HCT116 (cell line): ENCODE data around the gene PLEKHM3. TPM values are rescaled to one million over a fixed set of nuclear protein-coding genes. Genes with fewer than 3 reads are reported as not detected.

Source experiments
- ATAC-seq: fragments of 200-7000 bp; cut with Tn5 transposase; 2 replicates; pipeline ENCODE4 v1.9.1; 2020; ENCODE audit warnings: mild to moderate bottlenecking, moderate library complexity
- BruUV-seq: library from RNA; stranded (reverse); fragments of 400-500 nt; replicated peaks from 2 replicates; lab custom pipeline; 2021; lab: Mats Ljungman, UMichigan
- CTCF ChIA-PET: fragments of 300-600 bp; sonication (Branson Sonifier 250); formaldehyde crosslinking; loops from one replicate; lab custom pipeline; 2021; ENCODE audit warnings: antibody characterized with exemption; lab: Charles Lee
- POLR2A ChIA-PET: fragments of 300-600, 350-600 bp; sonication (Branson Sonifier 250); formaldehyde crosslinking; loops from one replicate; lab custom pipeline; 2021; ENCODE audit warnings: antibody characterized with exemption; lab: Charles Lee
- RAD21 ChIA-PET, 2 experiments: fragments of 300-600 bp; sonication (Branson Sonifier 250); formaldehyde crosslinking; loops; one replicate each; lab custom pipeline; 2023; ENCODE audit warnings: low total read pairs in 2 of 2; ENCODE audit not compliant: uncharacterized antibody in 2 of 2, unreplicated experiment in 2 of 2, low non-redundant PET in 1 of 2; lab: Charles Lee
- DNase-seq: peaks from one replicate; pipeline ENCODE4 v3.0.0-alpha.2; 2010; ENCODE audit warnings: low read depth, low spot score
- H2AFZ ChIP-seq: fragments of 200-600 bp; shearing (Covaris generic), sonication (generic); 2 replicates; pipeline ENCODE4 v1.6.1; 2017; ENCODE audit warnings: low read depth, mixed run types, mixed read lengths, antibody characterized with exemption, low read length; ENCODE audit not compliant: poor library complexity, severe bottlenecking
- H3K27ac ChIP-seq: 2 replicates; pipeline ENCODE4 v1.5.1; 2012; ENCODE audit warnings: low read depth, low read length
- H3K27me3 ChIP-seq: fragments of 200-600 bp; sonication (generic); 2 replicates; pipeline ENCODE4 v1.6.1; 2016; ENCODE audit warnings: mixed run types, low read length, mixed read lengths; ENCODE audit not compliant: insufficient read depth
- H3K36me3 ChIP-seq, 2 experiments: fragments of 200-500 bp in 1 of 2; fragments of 200-600 bp in 1 of 2; sonication (Bioruptor generic) in 1 of 2; sonication (generic) in 1 of 2; 2 replicates each; pipeline versions ENCODE4 v1.5.1 to v1.6.1; 2014 to 2016; ENCODE audit warnings: low read length in 2 of 2, inconsistent platforms in 1 of 2, mixed read lengths in 1 of 2, mixed run types in 1 of 2; ENCODE audit not compliant: insufficient read depth in 2 of 2, control insufficient read depth in 1 of 2
- H3K4me1 ChIP-seq, 2 experiments: fragments of 200-600 bp in 1 of 2; sonication (generic) in 1 of 2; 2 replicates each; pipeline versions ENCODE4 v1.5.1 to v1.6.1; 2012 to 2017; ENCODE audit warnings: low read length in 2 of 2, inconsistent platforms in 1 of 2, mild to moderate bottlenecking in 1 of 2, mixed read lengths in 1 of 2, mixed run types in 1 of 2, moderate library complexity in 1 of 2; ENCODE audit not compliant: insufficient read depth in 2 of 2, control insufficient read depth in 1 of 2
- H3K4me2 ChIP-seq: fragments of 200-600 bp; sonication (generic); 2 replicates; pipeline ENCODE4 v1.6.1; 2017; ENCODE audit warnings: mixed run types, low read length, mixed read lengths
- H3K4me3 ChIP-seq, 2 experiments: fragments of 200-600 bp in 1 of 2; sonication (generic) in 1 of 2; replicated peaks in 1 of 2; 2 replicates each; pipeline ENCODE4 v1.5.1; 2011 to 2016; ENCODE audit warnings: low read length in 2 of 2, control low read depth in 1 of 2, low read depth in 1 of 2, mild to moderate bottlenecking in 1 of 2, mixed read lengths in 1 of 2, mixed run types in 1 of 2
- H3K79me2 ChIP-seq: fragments of 200-600 bp; sonication (generic); 2 replicates; pipeline ENCODE4 v1.6.1; 2017; ENCODE audit warnings: mild to moderate bottlenecking, mixed run types, low read length, moderate library complexity, mixed read lengths; ENCODE audit not compliant: insufficient read depth
- H3K9ac ChIP-seq: fragments of 200-600 bp; sonication (generic); 2 replicates; pipeline ENCODE4 v1.6.1; 2016; ENCODE audit warnings: low read length, mixed read lengths
- H3K9me2 ChIP-seq: fragments of 200-600 bp; sonication (generic), shearing (Covaris generic); 2 replicates; pipeline ENCODE4 v1.6.1; 2017; ENCODE audit warnings: mixed run types, mild to moderate bottlenecking, moderate library complexity; ENCODE audit not compliant: insufficient read depth
- H3K9me3 ChIP-seq, 2 experiments: fragments of 200-500 bp in 1 of 2; fragments of 200-600 bp in 1 of 2; sonication (Bioruptor generic) in 1 of 2; sonication (generic) in 1 of 2; 2 replicates each; pipeline ENCODE4 v1.6.1; 2014 to 2017; ENCODE audit warnings: low read length in 2 of 2, mixed read lengths in 2 of 2, inconsistent platforms in 1 of 2, low read depth in 1 of 2, mild to moderate bottlenecking in 1 of 2, mixed run types in 1 of 2, moderate library complexity in 1 of 2; ENCODE audit not compliant: control insufficient read depth in 1 of 2, insufficient read depth in 1 of 2
- H4K20me1 ChIP-seq: fragments of 200-600 bp; sonication (generic), shearing (Covaris generic); 2 replicates; pipeline ENCODE4 v1.6.1; 2017; ENCODE audit warnings: mixed run types, mild to moderate bottlenecking, moderate library complexity; ENCODE audit not compliant: insufficient read depth
- CEBPB ChIP-seq: IDR thresholded peaks from 2 replicates; pipeline ENCODE4 v1.6.1; 2012; ENCODE audit warnings: low read depth
- EZH2 ChIP-seq: fragments of 200-600 bp; sonication (generic); IDR thresholded peaks from 2 replicates; pipeline ENCODE4 v1.6.1; 2017; ENCODE audit warnings: antibody characterized with exemption, mixed run types
- REST ChIP-seq: IDR thresholded peaks from 2 replicates; pipeline ENCODE4 v1.6.1; 2012; ENCODE audit warnings: low read depth
- SIN3A ChIP-seq: IDR thresholded peaks from 2 replicates; pipeline ENCODE4 v1.6.1; 2012; ENCODE audit warnings: low read depth
- TCF7L2 ChIP-seq: IDR thresholded peaks from 2 replicates; pipeline ENCODE4 v1.7.0; 2011; ENCODE audit warnings: borderline replicate concordance, inconsistent platforms; ENCODE audit not compliant: insufficient read depth, insufficient read length; ENCODE audit errors: extremely low read depth
- intact Hi-C: fragments of 100-400 bp; cut with micrococcal nuclease; formaldehyde crosslinking; loops from 2 replicates; pipeline ENCODE4 v1.10.0; 2022
- total RNA-seq: library from RNA; stranded (reverse); gene quantifications from one replicate; pipeline ENCODE4 v1.2.1, GENCODE V29; 2021; ENCODE audit not compliant: unreplicated experiment
- TF ChIP-seq, protein P1 (sequence below), 3 experiments: fragments of 200-600 bp in 1 of 3; sonication (generic) in 1 of 3; IDR thresholded peaks in 2 of 3; conservative IDR thresholded peaks in 1 of 3; 2 replicates each; pipeline ENCODE4 v1.5.1; 2012 to 2017; ENCODE audit warnings: low read depth in 2 of 3, low read length in 2 of 3, antibody characterized with exemption in 1 of 3, borderline replicate concordance in 1 of 3, control low read depth in 1 of 3, mild to moderate bottlenecking in 1 of 3, mixed read lengths in 1 of 3, mixed run types in 1 of 3, moderate library complexity in 1 of 3; ENCODE audit not compliant: insufficient read depth in 1 of 3

The PLEKHM3 gene
- total RNA-seq, 1 experiment from 2014 or later, result 6.3 TPM

GRCh38 chr2:207881902-207882301 is 143.4 kb downstream of the PLEKHM3 start:
- Histone ChIP-seq H3K4me1 (no peaks in the 10 kb centered on the region), H4K20me1 (no peaks in the 10 kb centered on the region), H3K4me3 (no peak overlapping the region), H3K27ac (no peak overlapping the region), H3K36me3 (no peaks in the 10 kb centered on the region), H3K79me2 (no peaks in the 10 kb centered on the region), H3K27me3 (no peaks in the 10 kb centered on the region)
- ATAC-seq, result no peak
- no peak for DNase-seq
- TF ChIP-seq EZH2, result no peak
- no peak for TF ChIP-seq CEBPB
- no peak for TF ChIP-seq TCF7L2
- TF ChIP-seq SIN3A, result no peak
- TF ChIP-seq, all 23 proteins: peak for 0
- H3K9me2 ChIP-seq, result no peaks in the 10 kb centered on the region
- RAD21 ChIA-PET, result no interaction called here
- BruUV-seq, result no TSS peak
- H3K4me2 ChIP-seq, result no peak overlapping the region
- intact Hi-C loops, result no loop called here
- no peaks in the 10 kb centered on the region for H3K9me3 ChIP-seq
- H2AFZ ChIP-seq, result no peak overlapping the region
- H3K9ac ChIP-seq, result no peak overlapping the region
- CTCF ChIA-PET, result no interaction called here
- POLR2A ChIA-PET, result no interaction called here

GRCh38 chr2:207879536-207879935 is 145.8 kb downstream of the PLEKHM3 start:
- no peak overlapping the region for H3K4me2 ChIP-seq
- H3K27me3 ChIP-seq, result no peaks in the 10 kb centered on the region
- H3K4me1 ChIP-seq, result no peaks in the 10 kb centered on the region
- intact Hi-C loops, result no loop called here
- H3K36me3 ChIP-seq, result no peaks in the 10 kb centered on the region
- DNase-seq (no peak), ATAC-seq (no peak)
- BruUV-seq, result no TSS peak
- H3K9ac ChIP-seq, result no peak overlapping the region
- no peak overlapping the region for H2AFZ ChIP-seq
- H3K4me3 ChIP-seq, result no peak overlapping the region
- H4K20me1 ChIP-seq, result no peaks in the 10 kb centered on the region
- TF ChIP-seq REST (no peak), SIN3A (no peak)
- TF ChIP-seq, protein P1, sequence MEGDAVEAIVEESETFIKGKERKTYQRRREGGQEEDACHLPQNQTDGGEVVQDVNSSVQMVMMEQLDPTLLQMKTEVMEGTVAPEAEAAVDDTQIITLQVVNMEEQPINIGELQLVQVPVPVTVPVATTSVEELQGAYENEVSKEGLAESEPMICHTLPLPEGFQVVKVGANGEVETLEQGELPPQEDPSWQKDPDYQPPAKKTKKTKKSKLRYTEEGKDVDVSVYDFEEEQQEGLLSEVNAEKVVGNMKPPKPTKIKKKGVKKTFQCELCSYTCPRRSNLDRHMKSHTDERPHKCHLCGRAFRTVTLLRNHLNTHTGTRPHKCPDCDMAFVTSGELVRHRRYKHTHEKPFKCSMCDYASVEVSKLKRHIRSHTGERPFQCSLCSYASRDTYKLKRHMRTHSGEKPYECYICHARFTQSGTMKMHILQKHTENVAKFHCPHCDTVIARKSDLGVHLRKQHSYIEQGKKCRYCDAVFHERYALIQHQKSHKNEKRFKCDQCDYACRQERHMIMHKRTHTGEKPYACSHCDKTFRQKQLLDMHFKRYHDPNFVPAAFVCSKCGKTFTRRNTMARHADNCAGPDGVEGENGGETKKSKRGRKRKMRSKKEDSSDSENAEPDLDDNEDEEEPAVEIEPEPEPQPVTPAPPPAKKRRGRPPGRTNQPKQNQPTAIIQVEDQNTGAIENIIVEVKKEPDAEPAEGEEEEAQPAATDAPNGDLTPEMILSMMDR (IDR thresholded peaks at IDR 0.05 in 2 of 3, conservative IDR thresholded peaks at IDR 0.05 in 1 of 3; ENCODE audit: borderline replicate concordance in 1 of 3, insufficient read depth in 1 of 3, low read depth in 2 of 3, low read length in 2 of 3), result no peak
- RAD21 ChIA-PET, result interaction anchor here in 1 of 2 experiments (0.6 kb wide), 1 partner anchor 57 kb away, joined by 3 read pairs; no protein-coding TSS in a partner anchor
- no peaks in the 10 kb centered on the region for H3K9me3 ChIP-seq
- POLR2A ChIA-PET, result no interaction called here
- H3K79me2 ChIP-seq, result no peaks in the 10 kb centered on the region
- no peaks in the 10 kb centered on the region for H3K9me2 ChIP-seq
- CTCF ChIA-PET, result no interaction called here
- no peak overlapping the region for H3K27ac ChIP-seq
